ENCODE data around the gene GMDS. TPM values are rescaled to one million over a fixed set of nuclear protein-coding genes. Genes with fewer than 3 reads are reported as not detected.

Gene GMDS
- total and polyA plus RNA-seq, 2 donors (not counting 3 experiments of a cell fraction or from before 2014, with no cell fraction given), result 9.8 to 23.5 TPM

GRCh38 chr6:2125158-2125557, 120.2 kb downstream of the GMDS start:
- no peak for FAIRE-seq
- no peak overlapping the region for H3K4me2 ChIP-seq (ENCODE audit: insufficient read depth, low read length)
- no peaks in the 10 kb centered on the region for H3K27me3 ChIP-seq (ENCODE audit: control insufficient read depth in 2 of 2, insufficient read depth in 2 of 2, low read length in 2 of 2)
- ChIA-PET CTCF (no interaction called here), POLR2A (no interaction called here)
- no TSS peak for BruUV-seq (replicated peaks)
- H3K27ac ChIP-seq (ENCODE audit: insufficient read depth, low read depth, low read length), result peak overlapping the region; percentile 60
- no peaks in the 10 kb centered on the region for H3K9me1 ChIP-seq (replicated peaks; ENCODE audit: control insufficient read depth, extremely low read depth, insufficient read depth, low read length)
- H3K4me3 ChIP-seq (replicated peaks in 1 of 3; ENCODE audit: insufficient read depth in 1 of 3, low read depth in 1 of 3, low read length in 3 of 3), result no peak overlapping the region
- TF ChIP-seq GATA2 (IDR thresholded peaks at IDR 0.05; ENCODE audit: insufficient read depth, insufficient read length, low read depth, low read length) (no peak), CTCF (IDR thresholded peaks at IDR 0.05; ENCODE audit: extremely low read depth in 1 of 2, insufficient read depth in 1 of 2, low read depth in 1 of 2, low read length in 2 of 2) (no peak), FOS (IDR thresholded peaks at IDR 0.05; ENCODE audit: borderline replicate concordance, insufficient read depth, low read length) (no peak), EZH2 (IDR thresholded peaks at IDR 0.05; ENCODE audit: borderline replicate concordance, low read depth, low read length, severe bottlenecking) (no peak), MYC (IDR thresholded peaks at IDR 0.05; ENCODE audit: low read depth, low read length) (no peak), POLR2AphosphoS5 (IDR thresholded peaks at IDR 0.05; ENCODE audit: insufficient read depth, low read depth, low read length) (no peak), POLR2A (IDR thresholded peaks at IDR 0.05; ENCODE audit: low read depth, low read length) (no peak)
- H4K20me1 ChIP-seq (replicated peaks; ENCODE audit: control insufficient read depth, extremely low read depth, insufficient read depth, low read length), result no peaks in the 10 kb centered on the region
- intact Hi-C loops (cut with micrococcal nuclease), result loop anchor here (2.0 kb wide), 1 partner anchor 36 kb away; no protein-coding TSS in a partner anchor
- DNase-seq (ENCODE audit: low read depth, low spot score), result no peak
- no peaks in the 10 kb centered on the region for H3K79me2 ChIP-seq (ENCODE audit: control insufficient read depth, insufficient read depth, low read length)
- H2AFZ ChIP-seq (ENCODE audit: low read depth, low read length), result no peak overlapping the region
- no peaks in the 10 kb centered on the region for H3K36me3 ChIP-seq (ENCODE audit: control insufficient read depth in 2 of 2, extremely low read depth in 1 of 2, insufficient read depth in 2 of 2, low read length in 2 of 2)
- dilution Hi-C loops (cut with MboI; ENCODE audit: extremely low pct_ligation_motif_present, low sequenced_read_pairs), result no loop called here
- H3K9me3 ChIP-seq (replicated peaks; ENCODE audit: control insufficient read depth, insufficient read depth, low read length), result no peaks in the 10 kb centered on the region
- peaks cover 30% of the 10 kb centered on the region for H3K4me1 ChIP-seq (ENCODE audit: control insufficient read depth, extremely low read depth, insufficient read depth, low read length)
- H3K9ac ChIP-seq (replicated peaks; ENCODE audit: extremely low read depth, insufficient read depth, low read length), result peak overlapping the region; percentile 59

Measured in endothelial cell of umbilical vein (primary cell).